Sciatic nerve (tissue), 2 donors: ENCODE measurements around the gene ST6GALNAC6. TPM values are rescaled to one million over a fixed set of nuclear protein-coding genes. Genes with fewer than 3 reads are reported as not detected.

Experiments
- ATAC-seq: fragments of 200-7000 bp; cut with Tn5 transposase; one replicate; pipeline ENCODE4 v1.9.1; 2020; ENCODE audit warnings: mild to moderate bottlenecking, moderate library complexity
- DNase-seq: peaks from one replicate; pipeline ENCODE4 v3.0.0-alpha.2; 2020; ENCODE audit warnings: low spot score
- intact Hi-C: fragments of 100-400 bp; cut with DNase I; formaldehyde crosslinking; loops from one replicate; pipeline ENCODE4 v1.14.2; 2022
- total RNA-seq: library from RNA; stranded (reverse); fragmentation: NEBNext Ultra II Directional; extraction: Animal tissue kit (Norgen Biotek cat#: 25700); gene quantifications from one replicate; pipeline ENCODE4 v1.2.1, GENCODE V29; 2021
- donor health status: DM: no; HTN: no; CAD: no.
- donor health status: DM: no; HTN: no; CAD: no.

ST6GALNAC6 gene
- total RNA-seq, 1 donor from 2014 or later: 108 TPM

GRCh38 chr9:127868278-127868902, 31.0 kb downstream of the ST6GALNAC6 start:
- intact Hi-C loops: loop anchor here (5.0 kb wide), 1 partner anchor 136 kb away; no protein-coding TSS in a partner anchor
- no peak for ATAC-seq
- no peak for DNase-seq

GRCh38 chr9:127867356-127868277, 31.8 kb downstream of the ST6GALNAC6 start:
- intact Hi-C loops: loop anchor here (5.0 kb wide), 1 partner anchor 135 kb away; no protein-coding TSS in a partner anchor
- DNase-seq: no peak
- no peak for ATAC-seq

GRCh38 chr9:127866535-127866934, 32.9 kb downstream of the ST6GALNAC6 start:
- DNase-seq (no peak), ATAC-seq (no peak)
- intact Hi-C loops: loop anchor here (5.0 kb wide), 1 partner anchor 134 kb away; no protein-coding TSS in a partner anchor

GRCh38 chr9:127865645-127866464, 33.5 kb downstream of the ST6GALNAC6 start:
- intact Hi-C loops: loop anchor here (5.0 kb wide), 1 partner anchor 134 kb away; no protein-coding TSS in a partner anchor
- ATAC-seq (no peak), DNase-seq (no peak)

GRCh38 chr9:127863191-127863621, 36.2 kb downstream of the ST6GALNAC6 start:
- DNase-seq: no peak
- ATAC-seq: no peak
- intact Hi-C loops: no loop called here

- peak; percentile 88 for DNase-seq
- peak; percentile 87 for ATAC-seq
- intact Hi-C loops: no loop called here
These were observed 37.1 kb downstream of the ST6GALNAC6 start for GRCh38 chr9:127862075-127863011.

- ATAC-seq (no peak), DNase-seq (no peak)
- intact Hi-C loops: no loop called here
These were observed 38.6 kb downstream of the ST6GALNAC6 start for GRCh38 chr9:127860779-127861178.

- DNase-seq (no peak), ATAC-seq (peak; percentile 11)
- intact Hi-C loops: no loop called here
These were observed 39.1 kb downstream of the ST6GALNAC6 start for GRCh38 chr9:127860260-127860659.

- peak; percentile 69 for DNase-seq
- intact Hi-C loops: no loop called here
- no peak for ATAC-seq
These were observed 41.3 kb downstream of the ST6GALNAC6 start for GRCh38 chr9:127858041-127858512.

GRCh38 chr9:127857278-127857677, 42.1 kb downstream of the ST6GALNAC6 start:
- ATAC-seq: no peak
- intact Hi-C loops: no loop called here
- no peak for DNase-seq

- ATAC-seq (no peak), DNase-seq (no peak)
- intact Hi-C loops: no loop called here
These were observed 42.7 kb downstream of the ST6GALNAC6 start for GRCh38 chr9:127856729-127857116.

- DNase-seq (no peak), ATAC-seq (no peak)
- intact Hi-C loops: no loop called here
These were observed 43.2 kb downstream of the ST6GALNAC6 start for GRCh38 chr9:127856094-127856728.

GRCh38 chr9:127855522-127855921, 43.9 kb downstream of the ST6GALNAC6 start:
- ATAC-seq: no peak
- intact Hi-C loops: no loop called here
- no peak for DNase-seq

GRCh38 chr9:127854960-127855359, 44.4 kb downstream of the ST6GALNAC6 start:
- ATAC-seq (no peak), DNase-seq (no peak)
- intact Hi-C loops: no loop called here

GRCh38 chr9:127854184-127854806, 45.1 kb downstream of the ST6GALNAC6 start, which contains the start of gene ENG:
Gene ENG (minus strand): TSS chr9:127854658. CDS start chr9:127854355, 303 bp downstream.
- peak; percentile 87 for DNase-seq
- ATAC-seq: peak; percentile 78

GRCh38 chr9:127853312-127854183, 45.9 kb downstream of the ST6GALNAC6 start:
- no peak for DNase-seq
- ATAC-seq: peak; percentile 8
- intact Hi-C loops: no loop called here

More at GRCh38 chr9:127854184-127854806, 45.1 kb downstream of the ST6GALNAC6 start, which contains the start of gene ENG:
- intact Hi-C loops: no loop called here
